Kidney epithelial cell (primary cell): ENCODE results near the gene BANP. TPM values are rescaled to one million over a fixed set of nuclear protein-coding genes. Genes with fewer than 3 reads are reported as not detected.
"Not testable (repeated sequence)": the region's sequence is repeated elsewhere in the genome, so short reads cannot be mapped to it uniquely, and the experiment has no call there.

Experiments
- DNase-seq: peaks from one replicate; pipeline ENCODE4 v3.0.0-alpha.2; 2010; ENCODE audit warnings: low read depth
- H3K27me3 ChIP-seq: 2 replicates; pipeline ENCODE4 v1.6.0; 2011; ENCODE audit warnings: low read length; ENCODE audit not compliant: control insufficient read depth, insufficient read depth
- H3K36me3 ChIP-seq: 2 replicates; pipeline ENCODE4 v1.5.1; 2011; ENCODE audit warnings: low read length; ENCODE audit not compliant: control insufficient read depth, insufficient read depth
- H3K4me3 ChIP-seq: 2 replicates; pipeline ENCODE4 v1.5.1; 2011; ENCODE audit warnings: low read depth, mild to moderate bottlenecking, control low read depth, low read length
- total RNA-seq: library from RNA; depleted of rRNA; stranded (reverse); fragments of >200 nt; gene quantifications from 2 replicates; pipeline ENCODE4 v1.2.3, GENCODE V29; 2015
- TF ChIP-seq, protein P1 (sequence below): IDR thresholded peaks from 2 replicates; pipeline ENCODE4 v1.5.1; 2011; ENCODE audit warnings: mild to moderate bottlenecking, moderate library complexity, low read length, control low read depth, inconsistent platforms; ENCODE audit not compliant: insufficient read depth, poor library complexity, severe bottlenecking

Gene BANP
- total RNA-seq, 1 donor from 2014 or later, result 25.9 TPM

DNA sequence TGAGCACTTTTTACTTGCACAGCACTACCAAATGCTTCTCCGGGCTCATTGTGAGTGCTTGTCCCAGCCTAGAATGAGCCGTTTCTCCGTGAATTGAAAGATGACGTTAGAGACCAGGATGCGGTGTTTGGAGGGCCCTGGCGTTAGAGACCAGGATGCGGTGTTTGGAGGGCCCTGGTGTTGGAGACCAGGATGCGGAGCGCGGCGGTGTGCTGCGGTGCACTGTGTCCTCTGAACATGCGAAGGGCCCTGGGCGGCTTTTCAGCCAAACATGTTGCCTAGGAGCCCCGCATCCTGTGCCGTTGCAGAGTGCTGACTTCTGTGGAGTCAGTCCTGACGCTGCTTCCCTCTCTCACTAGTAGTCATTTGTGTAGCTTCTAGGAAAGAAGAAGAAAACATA lies 42.7 kb downstream of the BANP start:
- no peak for DNase-seq
- TF ChIP-seq, protein P1, sequence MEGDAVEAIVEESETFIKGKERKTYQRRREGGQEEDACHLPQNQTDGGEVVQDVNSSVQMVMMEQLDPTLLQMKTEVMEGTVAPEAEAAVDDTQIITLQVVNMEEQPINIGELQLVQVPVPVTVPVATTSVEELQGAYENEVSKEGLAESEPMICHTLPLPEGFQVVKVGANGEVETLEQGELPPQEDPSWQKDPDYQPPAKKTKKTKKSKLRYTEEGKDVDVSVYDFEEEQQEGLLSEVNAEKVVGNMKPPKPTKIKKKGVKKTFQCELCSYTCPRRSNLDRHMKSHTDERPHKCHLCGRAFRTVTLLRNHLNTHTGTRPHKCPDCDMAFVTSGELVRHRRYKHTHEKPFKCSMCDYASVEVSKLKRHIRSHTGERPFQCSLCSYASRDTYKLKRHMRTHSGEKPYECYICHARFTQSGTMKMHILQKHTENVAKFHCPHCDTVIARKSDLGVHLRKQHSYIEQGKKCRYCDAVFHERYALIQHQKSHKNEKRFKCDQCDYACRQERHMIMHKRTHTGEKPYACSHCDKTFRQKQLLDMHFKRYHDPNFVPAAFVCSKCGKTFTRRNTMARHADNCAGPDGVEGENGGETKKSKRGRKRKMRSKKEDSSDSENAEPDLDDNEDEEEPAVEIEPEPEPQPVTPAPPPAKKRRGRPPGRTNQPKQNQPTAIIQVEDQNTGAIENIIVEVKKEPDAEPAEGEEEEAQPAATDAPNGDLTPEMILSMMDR, result no peak
- H3K36me3 ChIP-seq, result no peaks in the 10 kb centered on the region
- no peak overlapping the region for H3K4me3 ChIP-seq
- H3K27me3 ChIP-seq, result no peaks in the 10 kb centered on the region

DNA sequence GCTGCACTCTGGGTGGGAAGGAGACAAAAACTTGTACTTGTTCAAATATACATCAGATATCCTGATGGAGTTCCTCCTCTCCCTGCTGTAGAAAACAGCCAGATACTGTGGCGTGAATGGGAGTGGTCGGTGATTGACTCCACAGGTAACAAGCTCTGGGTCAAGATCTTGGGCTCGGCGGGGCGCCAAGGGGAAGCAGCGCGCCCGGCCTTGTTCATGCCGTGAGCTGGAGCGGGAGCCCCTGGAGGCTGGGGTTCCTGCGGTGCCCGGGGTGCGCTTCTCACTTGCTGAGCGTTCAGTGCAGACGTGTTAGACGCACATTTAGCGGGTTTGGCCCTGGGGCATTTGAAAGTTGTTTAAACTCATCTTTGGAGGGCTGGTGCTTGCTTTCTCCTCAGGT lies 44.4 kb downstream of the BANP start:
- no peaks in the 10 kb centered on the region for H3K36me3 ChIP-seq
- H3K4me3 ChIP-seq, result no peak overlapping the region
- DNase-seq, result no peak
- H3K27me3 ChIP-seq, result no peaks in the 10 kb centered on the region
- TF ChIP-seq, protein P1, result no peak

DNA sequence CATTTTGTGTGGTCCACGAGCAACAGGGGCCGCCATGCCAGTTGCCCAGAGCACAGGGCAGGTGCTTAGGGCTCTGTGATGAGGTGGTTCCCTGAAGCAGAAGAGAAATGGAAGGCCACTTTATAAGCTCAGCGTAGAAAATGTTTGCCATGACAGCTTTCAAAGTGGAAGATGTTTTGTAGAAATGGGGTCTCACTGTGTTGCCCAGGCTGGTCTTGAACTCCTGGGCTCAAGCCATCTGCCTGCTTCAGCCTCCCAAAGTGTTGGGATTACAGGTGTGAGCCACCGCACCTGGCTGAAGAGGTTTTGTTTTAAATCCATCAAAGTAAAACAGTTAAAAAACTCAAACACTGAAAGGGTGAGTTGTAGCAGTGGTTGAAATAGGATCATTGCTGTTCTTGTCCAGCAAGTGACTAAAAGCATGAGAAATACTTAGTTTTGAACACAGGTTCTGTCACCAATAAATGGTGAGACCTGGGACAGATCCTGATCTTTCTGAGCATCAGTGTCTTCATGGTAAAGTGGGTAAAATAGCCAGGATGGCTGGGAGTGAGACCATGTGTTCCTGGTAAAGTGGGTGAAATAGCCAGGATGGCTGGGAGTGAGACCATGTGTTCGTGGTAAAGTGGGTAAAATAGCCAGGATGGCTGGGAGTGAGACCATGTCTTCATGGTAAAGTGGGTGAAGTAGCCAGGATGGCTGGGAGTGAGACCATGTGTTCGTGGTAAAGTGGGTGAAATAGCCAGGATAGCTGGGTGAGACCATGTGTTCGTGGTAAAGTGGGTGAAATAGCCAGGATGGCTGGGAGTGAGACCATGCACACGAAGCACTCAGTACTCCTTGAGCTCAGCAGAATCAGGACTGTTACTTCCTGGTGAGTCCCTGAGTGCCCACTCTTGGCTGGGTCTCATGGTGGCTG lies 46.0 kb downstream of the BANP start:
- TF ChIP-seq, protein P1, result no peak
- Histone ChIP-seq H3K27me3 (no peaks in the 10 kb centered on the region), H3K36me3 (no peaks in the 10 kb centered on the region), H3K4me3 (no peak overlapping the region)
- DNase-seq, result no peak

DNA sequence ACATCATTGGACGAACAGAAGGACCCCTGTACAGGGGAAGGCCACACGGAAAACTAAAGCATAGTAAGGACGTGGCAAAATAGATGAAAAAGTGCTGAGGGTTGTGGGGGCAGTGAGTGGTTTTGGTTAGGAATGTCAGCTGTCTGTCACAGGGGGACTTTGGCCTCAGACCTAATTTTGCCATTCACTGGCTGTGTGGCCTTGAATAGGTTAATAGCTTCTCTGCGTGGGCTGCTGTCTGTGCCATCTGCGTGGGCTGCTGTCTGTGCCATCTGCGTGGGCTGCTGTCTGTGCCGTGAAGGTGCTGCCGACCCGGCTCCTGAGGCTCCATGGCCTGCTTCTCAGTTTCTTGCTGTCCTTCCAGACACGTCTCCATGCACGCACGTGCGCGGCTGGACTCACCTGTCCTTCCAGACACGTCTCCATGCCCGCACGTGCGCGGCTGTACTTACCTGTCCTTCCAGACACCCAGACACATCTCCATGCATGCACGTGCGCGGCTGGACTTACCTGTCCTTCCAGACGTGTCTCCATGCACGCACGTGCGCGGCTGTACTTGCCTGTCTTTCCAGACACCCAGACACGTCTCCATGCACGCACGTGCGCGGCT lies 47.1 kb downstream of the BANP start:
- H3K4me3 ChIP-seq, DNase-seq, H3K36me3 ChIP-seq, H3K27me3 ChIP-seq: not testable (repeated sequence)

DNA sequence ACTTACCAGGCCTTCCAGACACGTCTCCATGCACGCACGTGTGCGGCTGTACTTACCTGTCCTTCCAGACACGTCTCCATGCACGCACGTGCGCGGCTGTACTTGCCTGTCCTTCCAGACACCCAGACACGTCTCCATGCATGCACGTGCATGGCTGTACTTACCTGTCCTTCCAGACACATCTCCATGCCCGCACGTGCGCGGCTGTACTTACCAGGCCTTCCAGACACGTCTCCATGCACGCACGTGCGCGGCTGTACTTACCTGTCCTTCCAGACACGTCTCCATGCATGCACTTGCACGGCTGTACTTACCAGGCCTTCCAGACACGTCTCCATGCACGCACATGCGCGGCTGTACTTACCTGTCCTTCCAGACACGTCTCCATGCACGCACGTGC lies 47.8 kb downstream of the BANP start:
- DNase-seq, H3K4me3 ChIP-seq, H3K36me3 ChIP-seq, H3K27me3 ChIP-seq: not testable (repeated sequence)

DNA sequence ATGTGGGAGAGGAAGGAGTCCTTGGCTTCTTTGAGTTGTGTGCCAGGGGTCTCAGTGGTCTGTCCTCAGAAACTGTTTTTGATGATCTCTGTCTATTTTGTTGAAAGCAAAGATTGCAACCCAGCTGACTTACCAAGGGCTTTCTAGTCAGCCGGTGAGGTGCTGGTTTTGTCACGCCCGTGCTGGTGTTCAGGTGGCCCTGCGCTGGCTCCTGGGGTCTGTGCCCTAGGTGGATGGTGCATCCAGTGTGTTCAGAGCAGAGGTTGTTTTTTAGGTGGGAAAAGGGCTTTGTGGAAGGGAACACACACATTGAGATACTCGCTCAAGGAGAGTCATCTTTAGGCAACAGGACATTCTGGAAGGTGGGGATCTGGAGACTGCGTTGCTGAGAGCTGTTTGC lies 51.0 kb downstream of the BANP start:
- TF ChIP-seq, protein P1, result no peak
- no peaks in the 10 kb centered on the region for H3K36me3 ChIP-seq
- H3K27me3 ChIP-seq, result no peaks in the 10 kb centered on the region
- DNase-seq, result no peak
- H3K4me3 ChIP-seq, result no peak overlapping the region
